ENCODE measurements around the gene BCAR3. TPM values are rescaled to one million over a fixed set of nuclear protein-coding genes. Genes with fewer than 3 reads are reported as not detected.

The BCAR3 gene
- total and polyA plus RNA-seq, 4 donors = 8.4 to 24.1 (median 16.0) TPM

DNA sequence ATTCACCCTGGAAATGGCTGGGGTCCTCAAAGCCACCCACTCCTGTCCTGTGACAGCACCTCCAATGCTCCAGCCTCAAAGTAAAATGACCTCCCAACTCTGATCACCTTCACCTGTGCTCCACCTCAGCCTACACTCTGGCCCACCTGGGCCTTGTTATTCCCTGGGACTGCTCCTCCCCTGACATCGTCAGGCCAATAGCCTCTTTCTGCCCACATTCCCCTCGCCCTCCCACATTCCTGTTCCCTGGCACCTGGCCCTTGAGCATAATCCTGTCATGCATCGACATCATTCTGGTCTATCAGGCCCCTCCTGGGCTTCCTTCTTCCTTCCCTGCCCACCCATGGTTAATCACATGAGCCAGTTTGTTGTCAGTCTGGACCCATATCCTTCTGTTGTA lies 13.2 kb upstream of the BCAR3 start:
- ATAC-seq (ENCODE audit: low FRiP score) = no peak

GRCh38 chr1:93694039-93694438 lies 12.4 kb upstream of the BCAR3 start:
- Histone ChIP-seq H3K4me3 (ENCODE audit: low read length in 2 of 2) (no peak overlapping the region), H3K27me3 (ENCODE audit: control insufficient read depth in 1 of 2, insufficient read depth in 2 of 2, low read length in 1 of 2) (no peaks in the 10 kb centered on the region), H3K36me3 (ENCODE audit: control insufficient read depth in 1 of 2, insufficient read depth in 2 of 2, low read length in 1 of 2) (no peaks in the 10 kb centered on the region), H3K27ac (ENCODE audit: low read depth in 1 of 2, low read length in 2 of 2) (peak overlapping the region; percentile 53 to 99), H3K9me3 (ENCODE audit: control insufficient read depth, low read length) (no peaks in the 10 kb centered on the region), H3K4me1 (ENCODE audit: control insufficient read depth in 1 of 2, insufficient read depth in 2 of 2, low read length in 2 of 2) (peaks cover 2 to 10% of the 10 kb centered on the region in 2 donors)
- ATAC-seq (ENCODE audit: low FRiP score) = peak; percentile 69
- intact Hi-C loops (cut with DNase I) = no loop called here
- DNase-seq = peak; percentile 70 to 87
- WGBS, 2 donors = 12 to 15% methylated on average over 7 of the region's 7 CpGs

More for the DNA sequence above, 13.2 kb upstream of the BCAR3 start:
- Histone ChIP-seq H3K4me1 (ENCODE audit: control insufficient read depth in 1 of 2, insufficient read depth in 2 of 2, low read length in 2 of 2) (peaks cover 2 to 10% of the 10 kb centered on the region in 2 donors), H3K36me3 (ENCODE audit: control insufficient read depth in 1 of 2, insufficient read depth in 2 of 2, low read length in 1 of 2) (no peaks in the 10 kb centered on the region), H3K9me3 (ENCODE audit: control insufficient read depth, low read length) (no peaks in the 10 kb centered on the region), H3K27me3 (ENCODE audit: control insufficient read depth in 1 of 2, insufficient read depth in 2 of 2, low read length in 1 of 2) (no peaks in the 10 kb centered on the region), H3K27ac (ENCODE audit: low read depth in 1 of 2, low read length in 2 of 2) (peak overlapping the region in 1 of 2 donors; percentile 32), H3K4me3 (ENCODE audit: low read length in 2 of 2) (no peak overlapping the region)
- WGBS, 2 donors = 84 to 85% methylated on average over 3 of the region's 3 CpGs
- intact Hi-C loops (cut with DNase I) = no loop called here
- DNase-seq = no peak

GRCh38 chr1:93692983-93693591 lies 11.4 kb upstream of the BCAR3 start:
- DNase-seq = peak in 1 of 2 donors; percentile 65

DNA sequence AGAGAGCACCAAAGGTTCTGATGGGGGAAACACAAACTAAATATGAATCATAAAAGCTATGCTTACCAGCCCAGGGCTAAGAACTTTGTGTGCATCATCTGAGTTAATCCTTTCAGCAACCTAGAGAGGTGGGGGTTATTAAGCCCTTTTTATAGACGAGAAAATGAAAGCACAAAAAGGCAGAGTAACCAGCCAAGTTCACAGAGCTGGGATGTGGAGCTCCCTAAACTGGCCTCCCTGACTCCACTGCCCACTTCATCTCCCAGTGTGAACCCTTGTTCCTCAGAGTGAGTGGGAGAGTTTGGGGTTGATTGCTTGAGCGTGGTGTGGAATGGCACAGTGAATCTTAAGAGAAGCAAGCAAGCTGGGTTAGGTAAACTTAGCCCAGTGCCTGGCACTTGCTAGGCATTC lies 10.8 kb upstream of the BCAR3 start:
- WGBS, 2 donors = 0 to 1% methylated on average over 2 of the region's 2 CpGs
- H3K9me3 ChIP-seq (ENCODE audit: control insufficient read depth, low read length) = no peaks in the 10 kb centered on the region
- H3K27me3 ChIP-seq (ENCODE audit: control insufficient read depth in 1 of 2, insufficient read depth in 2 of 2, low read length in 1 of 2) = no peaks in the 10 kb centered on the region
- DNase-seq (no peak), ATAC-seq (ENCODE audit: low FRiP score) (no peak)
- H3K4me1 ChIP-seq (ENCODE audit: control insufficient read depth in 1 of 2, insufficient read depth in 2 of 2, low read length in 2 of 2) = peaks cover 2 to 10% of the 10 kb centered on the region in 2 donors
- H3K4me3 ChIP-seq (ENCODE audit: low read length in 2 of 2) = no peak overlapping the region
- no peaks in the 10 kb centered on the region for H3K36me3 ChIP-seq (ENCODE audit: control insufficient read depth in 1 of 2, insufficient read depth in 2 of 2, low read length in 1 of 2)
- peak overlapping the region; percentile 17 to 52 for H3K27ac ChIP-seq (ENCODE audit: low read depth in 1 of 2, low read length in 2 of 2)
- intact Hi-C loops (cut with DNase I) = no loop called here

More at GRCh38 chr1:93692983-93693591, 11.4 kb upstream of the BCAR3 start:
- peak; percentile 58 for ATAC-seq (ENCODE audit: low FRiP score)
- H3K4me1 ChIP-seq (ENCODE audit: control insufficient read depth in 1 of 2, insufficient read depth in 2 of 2, low read length in 2 of 2) = peaks cover 2 to 10% of the 10 kb centered on the region in 2 donors
- no peak overlapping the region for H3K4me3 ChIP-seq (ENCODE audit: low read length in 2 of 2)
- H3K27me3 ChIP-seq (ENCODE audit: control insufficient read depth in 1 of 2, insufficient read depth in 2 of 2, low read length in 1 of 2) = no peaks in the 10 kb centered on the region
- no peaks in the 10 kb centered on the region for H3K9me3 ChIP-seq (ENCODE audit: control insufficient read depth, low read length)
- WGBS, 2 donors = 30 to 34% methylated on average over 7 of the region's 7 CpGs
- H3K27ac ChIP-seq (ENCODE audit: low read depth in 1 of 2, low read length in 2 of 2) = peak overlapping the region; percentile 17 to 52
- intact Hi-C loops (cut with DNase I) = no loop called here
- H3K36me3 ChIP-seq (ENCODE audit: control insufficient read depth in 1 of 2, insufficient read depth in 2 of 2, low read length in 1 of 2) = no peaks in the 10 kb centered on the region

DNA sequence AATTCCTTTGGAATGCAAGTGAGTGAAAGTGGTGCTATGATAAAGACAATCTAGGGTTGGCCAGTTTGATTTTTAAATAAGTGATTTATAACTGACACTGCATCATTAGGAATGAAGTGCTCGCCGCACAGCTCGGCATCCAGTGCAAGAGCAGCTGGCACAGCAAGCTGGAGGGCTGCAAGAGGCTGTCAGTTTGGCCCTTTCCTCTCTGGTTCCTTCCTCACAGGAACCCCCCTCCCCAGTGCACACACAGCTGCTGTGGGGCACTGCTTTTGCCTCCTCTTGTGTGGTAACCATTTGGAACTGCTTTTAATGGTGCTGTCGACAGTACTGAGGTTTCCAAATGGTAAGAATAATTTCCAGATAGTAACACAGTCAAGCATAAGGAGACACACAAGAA lies 10.4 kb upstream of the BCAR3 start:
- no peaks in the 10 kb centered on the region for H3K9me3 ChIP-seq (ENCODE audit: control insufficient read depth, low read length)
- intact Hi-C loops (cut with DNase I) = no loop called here
- no peaks in the 10 kb centered on the region for H3K27me3 ChIP-seq (ENCODE audit: control insufficient read depth in 1 of 2, insufficient read depth in 2 of 2, low read length in 1 of 2)
- DNase-seq (no peak), ATAC-seq (ENCODE audit: low FRiP score) (no peak)
- H3K36me3 ChIP-seq (ENCODE audit: control insufficient read depth in 1 of 2, insufficient read depth in 2 of 2, low read length in 1 of 2) = no peaks in the 10 kb centered on the region
- 12 to 33% methylated on average over 4 of the region's 4 CpGs for WGBS, 2 donors
- H3K4me3 ChIP-seq (ENCODE audit: low read length in 2 of 2) = no peak overlapping the region
- peak overlapping the region in 1 of 2 donors; percentile 52 for H3K27ac ChIP-seq (ENCODE audit: low read depth in 1 of 2, low read length in 2 of 2)
- H3K4me1 ChIP-seq (ENCODE audit: control insufficient read depth in 1 of 2, insufficient read depth in 2 of 2, low read length in 2 of 2) = peaks cover 2 to 10% of the 10 kb centered on the region in 2 donors

GRCh38 chr1:93690921-93691789 lies 9.5 kb upstream of the BCAR3 start:
- Histone ChIP-seq H3K27ac (ENCODE audit: low read depth in 1 of 2, low read length in 2 of 2) (peak overlapping the region in 1 of 2 donors; percentile 2), H3K9me3 (ENCODE audit: control insufficient read depth, low read length) (no peaks in the 10 kb centered on the region), H3K4me1 (ENCODE audit: control insufficient read depth in 1 of 2, insufficient read depth in 2 of 2, low read length in 2 of 2) (peaks cover 2 to 10% of the 10 kb centered on the region in 2 donors), H3K36me3 (ENCODE audit: control insufficient read depth in 1 of 2, insufficient read depth in 2 of 2, low read length in 1 of 2) (no peaks in the 10 kb centered on the region), H3K4me3 (ENCODE audit: low read length in 2 of 2) (no peak overlapping the region), H3K27me3 (ENCODE audit: control insufficient read depth in 1 of 2, insufficient read depth in 2 of 2, low read length in 1 of 2) (no peaks in the 10 kb centered on the region)
- DNase-seq = peak in 1 of 2 donors; percentile 44
- ATAC-seq (ENCODE audit: low FRiP score) = no peak
- 75 to 77% methylated on average over 4 of the region's 4 CpGs for WGBS, 2 donors
- intact Hi-C loops (cut with DNase I) = no loop called here

- Histone ChIP-seq H3K4me1 (ENCODE audit: control insufficient read depth in 1 of 2, insufficient read depth in 2 of 2, low read length in 2 of 2) (peaks cover 2 to 10% of the 10 kb centered on the region in 2 donors), H3K4me3 (ENCODE audit: low read length in 2 of 2) (no peak overlapping the region), H3K27ac (ENCODE audit: low read depth in 1 of 2, low read length in 2 of 2) (no peak overlapping the region), H3K27me3 (ENCODE audit: control insufficient read depth in 1 of 2, insufficient read depth in 2 of 2, low read length in 1 of 2) (no peaks in the 10 kb centered on the region), H3K9me3 (ENCODE audit: control insufficient read depth, low read length) (no peaks in the 10 kb centered on the region), H3K36me3 (ENCODE audit: control insufficient read depth in 1 of 2, insufficient read depth in 2 of 2, low read length in 1 of 2) (no peaks in the 10 kb centered on the region)
- no peak for DNase-seq
- intact Hi-C loops (cut with DNase I) = no loop called here
- no peak for ATAC-seq (ENCODE audit: low FRiP score)
Measured at GRCh38 chr1:93690341-93690740, 8.7 kb upstream of the BCAR3 start.

DNA sequence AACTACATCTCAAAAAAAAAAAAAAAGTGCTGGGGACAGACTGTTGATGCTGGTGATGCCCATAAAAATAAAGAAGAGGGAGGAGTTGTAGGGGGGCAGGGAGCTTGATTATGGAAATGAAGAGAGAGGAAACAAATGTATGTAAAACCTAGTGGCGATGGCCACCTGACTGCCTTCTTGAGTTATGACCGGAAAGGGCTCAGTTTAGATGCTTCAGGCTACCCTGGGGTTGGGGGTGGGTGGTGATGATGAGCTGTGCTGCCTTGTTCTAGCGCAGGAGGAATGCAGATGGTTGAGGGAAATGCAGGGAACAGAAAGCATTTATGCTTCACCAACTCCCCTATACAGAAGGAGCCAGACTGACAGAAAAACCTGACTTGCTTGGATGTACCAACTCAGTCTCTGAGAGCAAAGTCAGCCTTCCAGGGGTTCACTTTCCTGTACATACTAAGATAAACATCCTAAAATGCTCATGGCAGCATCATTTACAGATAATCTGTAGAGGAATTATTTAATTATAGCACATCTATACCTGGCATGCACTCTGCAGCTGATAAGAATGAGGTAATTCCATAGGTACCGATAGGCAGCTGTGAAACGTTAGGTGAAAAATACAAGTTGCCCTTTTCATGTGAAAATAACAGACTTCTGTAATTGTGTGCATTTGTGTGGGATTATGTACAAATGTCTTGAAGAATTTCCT lies 8.0 kb upstream of the BCAR3 start:
- WGBS, 2 donors = 97% methylated on average over 5 of the region's 5 CpGs
- Histone ChIP-seq H3K27ac (ENCODE audit: low read depth in 1 of 2, low read length in 2 of 2) (no peak overlapping the region), H3K4me3 (ENCODE audit: low read length in 2 of 2) (no peak overlapping the region), H3K36me3 (ENCODE audit: control insufficient read depth in 1 of 2, insufficient read depth in 2 of 2, low read length in 1 of 2) (no peaks in the 10 kb centered on the region), H3K27me3 (ENCODE audit: control insufficient read depth in 1 of 2, insufficient read depth in 2 of 2, low read length in 1 of 2) (no peaks in the 10 kb centered on the region), H3K9me3 (ENCODE audit: control insufficient read depth, low read length) (no peaks in the 10 kb centered on the region), H3K4me1 (ENCODE audit: control insufficient read depth in 1 of 2, insufficient read depth in 2 of 2, low read length in 2 of 2) (peaks cover 2 to 5% of the 10 kb centered on the region in 2 donors)
- ATAC-seq (ENCODE audit: low FRiP score) (no peak), DNase-seq (no peak)
- intact Hi-C loops (cut with DNase I) = no loop called here
